Measurements from ENCODE around the gene PPP3R1.
"Not testable (repeated sequence)": the region's sequence is repeated elsewhere in the genome, so short reads cannot be mapped to it uniquely, and the experiment has no call there.

Gene PPP3R1

DNA sequence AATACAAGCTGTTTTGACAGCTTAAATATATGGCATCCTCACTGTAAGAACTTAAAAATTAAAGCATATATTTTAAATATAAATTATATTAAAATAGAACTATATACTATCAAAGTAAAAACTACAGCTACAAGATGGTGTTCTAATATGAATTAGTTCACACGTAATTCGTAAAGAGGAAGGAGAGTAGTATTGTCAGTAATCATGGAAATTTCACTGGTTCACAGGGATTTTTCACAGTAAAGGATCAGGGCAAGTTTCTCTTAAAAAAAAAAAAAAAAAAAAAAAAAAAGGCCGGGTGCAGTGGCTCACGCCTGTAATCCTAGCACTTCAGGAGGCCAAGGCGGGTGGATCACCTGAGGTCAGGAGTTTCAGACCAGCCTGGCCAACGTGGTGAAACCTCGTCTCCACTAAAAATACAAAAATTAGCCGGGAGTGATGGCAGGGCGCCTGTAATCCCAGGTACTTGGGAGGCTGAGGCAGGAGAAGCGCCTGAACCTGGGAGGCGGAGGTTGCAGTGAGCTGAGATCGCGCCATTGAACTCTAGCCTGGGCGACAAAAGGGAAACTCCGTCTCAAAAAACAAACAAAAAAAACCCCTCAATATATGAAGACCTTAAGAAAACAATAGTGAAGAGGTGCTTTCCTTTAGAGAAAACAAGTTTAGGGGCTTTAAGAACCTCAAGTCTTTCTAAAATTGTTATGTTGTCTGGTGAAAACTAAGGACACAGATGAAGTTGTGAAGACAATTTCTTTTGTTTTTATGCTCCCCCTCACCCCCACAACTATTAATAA lies 62.1 kb downstream of the PPP3R1 start:
- DNase-seq (ENCODE audit: low read depth in 3 of 3, low spot score in 1 of 3) = no peak

DNA sequence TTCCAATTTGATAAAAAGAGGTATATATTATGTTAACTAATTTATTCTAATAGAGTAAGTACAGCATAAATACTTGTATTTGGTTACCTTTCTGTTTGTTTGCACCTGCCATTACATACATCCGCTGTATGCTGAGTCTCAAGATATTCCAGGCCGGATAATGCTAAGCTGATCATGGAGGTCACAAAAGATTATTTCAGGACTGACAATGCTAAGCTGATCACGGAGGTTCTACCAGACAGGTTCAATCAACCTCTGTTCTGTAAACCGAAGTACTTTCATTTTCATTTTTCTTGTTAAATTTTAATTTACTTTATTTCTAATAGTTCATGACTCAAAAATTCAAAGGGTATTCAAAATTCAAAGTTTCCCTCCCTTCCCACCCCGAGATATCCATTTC lies 63.5 kb downstream of the PPP3R1 start:
- no peak for DNase-seq (ENCODE audit: low read depth in 3 of 3, low spot score in 1 of 3)

DNA sequence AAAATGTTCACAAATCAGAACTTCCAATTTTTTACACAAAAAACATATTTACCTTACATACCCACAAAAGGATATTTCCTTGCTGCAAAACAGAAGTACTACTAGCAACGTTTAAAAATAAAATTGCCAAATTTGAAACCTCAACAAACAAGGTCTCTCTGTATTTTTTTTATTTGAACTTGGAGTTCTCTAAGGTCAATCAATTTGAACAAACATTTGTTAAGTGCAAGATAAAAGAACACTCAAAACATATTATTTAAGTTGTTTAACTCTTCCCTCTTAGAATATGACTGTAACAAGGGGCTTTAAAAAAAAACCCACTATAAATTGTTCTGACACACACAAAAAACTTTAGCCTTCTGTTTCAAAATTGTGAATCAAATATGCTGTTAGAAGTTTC lies 65.0 kb downstream of the PPP3R1 start:
- no peak for DNase-seq (ENCODE audit: low read depth in 3 of 3, low spot score in 1 of 3)

DNA sequence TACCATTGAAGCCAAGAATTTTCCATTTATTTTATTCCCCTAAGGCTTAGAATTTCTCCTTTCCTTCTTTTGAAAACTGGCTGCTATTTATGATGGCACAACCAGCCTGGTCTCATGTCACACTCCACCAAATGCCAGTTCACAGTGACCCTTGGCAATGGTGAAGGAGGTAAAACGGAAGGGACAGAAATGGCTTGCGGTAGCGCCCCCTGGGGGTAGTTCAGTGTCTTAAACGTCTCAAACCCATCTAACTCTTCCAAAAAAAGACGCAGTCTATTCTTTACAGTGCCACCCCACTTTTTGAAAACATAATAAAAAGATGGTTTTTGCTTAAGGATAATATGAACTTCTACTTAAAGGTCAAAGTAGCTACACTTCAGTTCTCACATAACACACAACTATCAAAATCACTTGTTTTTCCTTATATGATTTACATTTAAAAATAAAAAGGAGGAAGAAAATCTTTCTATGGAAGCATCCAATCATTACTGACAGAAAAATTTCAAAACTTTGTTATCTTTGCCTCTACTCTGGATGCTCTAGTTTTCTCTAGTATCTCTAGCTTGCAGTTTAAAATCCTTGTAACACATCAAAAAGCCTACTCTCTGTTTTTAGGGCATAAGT lies 66.7 kb downstream of the PPP3R1 start:
- DNase-seq (ENCODE audit: low read depth in 3 of 3, low spot score in 1 of 3) = peak in 1 of 3 donors; percentile 45

DNA sequence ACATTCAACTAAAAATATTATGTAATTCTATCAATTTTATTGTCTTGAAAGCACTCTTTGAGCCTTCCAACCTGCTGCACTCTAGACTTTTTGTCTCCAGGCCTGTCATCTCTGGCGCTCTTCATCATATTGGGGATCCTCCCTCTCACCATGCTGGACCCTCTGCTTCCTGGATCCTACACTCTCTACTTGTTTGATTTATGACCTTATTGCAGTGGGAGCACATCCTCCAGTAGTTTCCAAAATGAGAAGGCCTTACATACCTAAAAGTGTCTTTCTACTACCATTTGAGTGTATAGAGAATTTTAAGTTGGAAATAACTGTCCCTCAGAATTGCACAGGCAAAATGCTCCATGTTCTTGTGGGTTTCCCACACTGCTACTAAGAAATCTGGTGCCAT lies 69.4 kb downstream of the PPP3R1 start:
- no peak for DNase-seq (ENCODE audit: low read depth in 3 of 3, low spot score in 1 of 3)

DNA sequence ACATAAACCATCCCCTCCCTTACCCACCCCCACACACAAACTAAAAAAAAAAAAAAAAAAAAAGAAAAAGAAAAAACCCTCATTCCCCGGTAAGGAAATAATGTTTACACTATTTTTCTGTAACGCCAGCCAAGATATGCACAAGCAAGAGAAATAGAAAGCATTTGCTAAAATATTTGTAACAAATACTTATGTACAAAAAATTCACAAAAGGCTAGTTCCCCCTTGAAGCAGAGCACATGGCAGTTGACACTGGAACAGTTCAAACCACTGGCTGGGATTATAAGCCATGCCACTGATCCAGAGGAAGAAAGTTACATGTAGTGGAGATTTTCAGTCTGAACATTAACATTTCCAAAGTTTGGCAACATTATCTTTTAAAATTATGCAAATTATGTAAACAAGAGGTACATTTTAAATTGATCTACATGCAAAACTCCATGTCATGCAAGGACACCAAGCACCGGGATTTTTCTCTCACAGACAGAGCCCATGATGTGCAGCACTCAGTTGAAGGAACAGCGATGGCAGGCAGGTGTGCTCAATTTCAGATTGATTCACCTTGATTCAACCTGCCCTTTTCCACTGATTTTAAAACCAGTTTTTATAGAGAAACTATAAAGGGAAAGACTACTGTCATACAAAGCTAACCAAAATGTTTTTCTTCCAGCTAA lies 73.2 kb downstream of the PPP3R1 start:
- no peak for DNase-seq (ENCODE audit: low read depth in 3 of 3, low spot score in 1 of 3)

DNA sequence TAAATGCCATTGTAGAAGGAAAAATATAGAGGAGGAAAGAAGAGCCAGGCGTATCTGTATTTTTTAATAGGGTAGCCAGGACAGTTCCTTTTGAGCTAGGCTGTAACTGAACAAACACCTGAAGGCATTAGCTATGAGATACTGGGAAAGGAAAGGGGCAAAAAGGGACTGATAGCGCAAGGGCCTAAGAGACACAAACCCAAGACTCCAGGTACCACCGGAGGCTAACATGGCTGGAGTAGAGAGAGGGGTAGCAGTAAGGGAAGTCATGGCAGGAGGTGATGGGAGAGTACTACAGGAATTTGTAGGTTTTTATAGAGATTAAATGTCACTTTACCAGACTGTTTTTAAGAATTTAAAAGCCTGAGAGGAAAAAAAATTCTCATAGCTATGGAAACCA lies 73.9 kb downstream of the PPP3R1 start:
- DNase-seq (ENCODE audit: low read depth in 3 of 3, low spot score in 1 of 3) = no peak

DNA sequence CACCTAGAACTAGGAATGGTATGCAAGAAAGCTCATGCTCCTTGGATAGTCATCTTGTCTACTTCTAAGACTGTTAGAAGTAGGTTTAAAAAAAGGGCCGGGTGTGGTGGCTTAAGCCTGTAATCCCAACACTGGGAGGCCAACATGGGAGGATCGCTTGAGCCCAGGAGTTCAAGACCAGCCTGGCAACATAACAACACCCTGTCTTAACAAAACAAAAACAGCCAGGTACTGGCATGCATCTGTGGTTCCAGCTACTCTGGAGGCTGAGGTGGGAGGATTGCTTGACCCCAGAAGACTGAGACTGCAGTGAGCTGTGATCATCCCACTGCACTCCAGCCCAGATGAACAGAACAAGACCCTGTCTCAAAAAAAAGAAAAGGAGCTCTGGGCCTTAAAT lies 74.8 kb downstream of the PPP3R1 start:
- DNase-seq (ENCODE audit: low read depth in 3 of 3, low spot score in 1 of 3) = no peak

DNA sequence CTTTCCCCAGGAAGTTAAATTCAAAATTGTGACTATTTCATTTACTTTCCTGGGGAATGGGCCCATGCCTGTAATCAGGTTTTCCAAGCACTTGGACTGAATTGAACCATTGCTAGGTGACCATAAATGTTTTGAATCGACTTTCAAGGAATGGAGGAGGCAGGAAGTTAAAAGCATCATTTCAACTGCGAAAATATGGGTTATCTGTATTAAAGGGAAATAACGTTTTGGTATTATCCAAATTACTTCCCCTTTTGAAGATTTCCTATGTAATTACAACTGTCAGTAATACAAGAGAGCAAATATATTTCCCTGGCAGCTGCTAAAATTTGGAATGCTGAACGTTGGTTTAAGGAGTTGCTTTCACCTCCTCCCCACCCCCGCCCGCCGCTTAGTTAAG lies 75.7 kb downstream of the PPP3R1 start:
- DNase-seq (ENCODE audit: low read depth in 3 of 3, low spot score in 1 of 3) = no peak

DNA sequence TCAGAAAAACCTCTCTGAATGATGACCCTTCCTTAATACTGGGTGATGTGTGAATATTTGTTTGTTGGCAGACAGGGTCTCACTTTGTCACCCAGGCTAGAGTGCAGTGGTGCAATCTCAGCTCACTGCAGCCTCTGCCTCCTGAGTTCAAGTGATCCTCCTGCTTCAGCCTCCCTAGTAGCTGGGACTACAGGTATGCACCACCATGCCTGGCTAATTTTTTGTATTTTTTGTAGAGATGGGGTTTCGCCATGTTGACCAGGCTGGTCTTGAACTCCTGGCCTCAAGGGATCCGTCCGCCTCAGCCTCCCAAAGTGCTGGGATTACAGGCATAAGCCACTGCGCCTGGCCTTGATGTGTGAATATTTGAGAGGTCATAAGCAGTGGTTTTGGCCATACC lies 77.1 kb downstream of the PPP3R1 start:
- not testable (repeated sequence) for DNase-seq (ENCODE audit: low read depth in 3 of 3, low spot score in 1 of 3)

DNA sequence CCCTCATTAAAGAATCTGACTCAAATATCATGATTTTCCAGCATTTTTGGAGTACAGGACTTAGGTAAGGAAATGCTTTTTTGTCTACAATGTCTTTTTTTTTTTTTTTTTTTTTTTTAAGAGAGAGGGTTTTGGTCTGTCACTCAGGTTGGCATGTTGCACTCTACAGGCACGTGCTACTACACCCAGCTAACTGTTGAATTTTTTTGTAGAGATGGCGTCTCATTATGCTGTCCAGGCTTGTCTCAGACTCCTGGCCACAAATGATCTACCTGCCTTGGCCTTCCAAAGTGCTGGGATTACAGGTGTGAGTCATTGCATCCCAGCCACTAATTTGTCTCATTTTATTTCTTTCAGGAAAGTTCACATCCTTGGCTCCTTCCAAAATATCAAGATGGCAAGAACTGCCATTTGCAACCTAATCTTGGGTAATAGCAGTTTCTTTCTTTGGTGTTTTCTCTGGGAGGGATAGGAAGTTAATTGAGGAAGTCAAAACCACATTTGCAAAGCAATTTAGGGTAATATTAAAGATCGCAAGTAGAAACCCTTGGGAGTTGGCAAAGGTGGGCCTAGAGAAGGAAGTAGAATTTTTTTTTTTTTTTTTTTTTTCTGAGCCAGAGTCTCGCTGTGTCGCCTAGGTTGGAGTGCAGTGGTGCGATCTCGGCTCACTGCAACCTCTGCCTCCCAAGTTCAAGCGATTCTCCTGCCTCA lies 79.2 kb downstream of the PPP3R1 start:
- DNase-seq (ENCODE audit: low read depth in 3 of 3, low spot score in 1 of 3) = no peak

DNA sequence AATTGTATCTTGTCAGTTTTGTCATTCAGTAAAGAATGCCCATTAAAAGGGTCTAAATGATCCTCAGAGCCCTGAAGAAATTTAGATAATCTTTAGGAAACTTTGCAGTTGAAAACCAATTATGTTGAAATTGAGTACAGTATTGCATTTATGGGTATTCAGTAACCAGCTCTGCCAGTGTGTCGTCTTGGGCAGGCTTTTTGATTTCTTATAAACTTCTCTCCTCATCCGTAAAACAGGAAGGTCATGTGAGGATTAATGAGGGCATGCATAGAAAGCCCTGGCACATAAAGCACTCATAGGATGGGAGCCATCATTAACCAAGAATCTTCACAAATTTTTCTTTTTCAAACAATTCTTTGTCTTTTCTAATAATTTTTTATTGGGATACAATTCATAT lies 79.8 kb downstream of the PPP3R1 start:
- no peak for DNase-seq (ENCODE audit: low read depth in 3 of 3, low spot score in 1 of 3)

DNA sequence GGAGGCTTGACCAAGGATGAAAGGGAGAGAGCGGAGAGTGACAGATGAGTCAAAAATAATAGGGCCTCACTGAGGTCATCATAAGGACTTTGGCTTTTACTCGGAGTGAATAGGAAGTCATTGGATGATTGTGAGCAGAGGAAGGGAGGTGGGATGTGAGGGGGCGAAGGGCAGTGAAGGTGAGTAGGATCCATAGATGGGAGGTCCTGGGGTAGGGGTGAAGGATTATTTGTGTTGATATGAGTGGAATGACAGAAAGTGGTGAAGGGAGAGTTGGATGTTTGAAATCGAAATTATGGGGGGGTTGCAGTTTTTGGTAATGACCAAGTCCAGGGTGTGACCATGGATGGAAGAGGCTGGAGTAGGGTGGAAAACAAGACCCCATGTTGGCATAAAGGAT lies 80.6 kb downstream of the PPP3R1 start:
- DNase-seq (ENCODE audit: low read depth in 3 of 3, low spot score in 1 of 3) = no peak

DNA sequence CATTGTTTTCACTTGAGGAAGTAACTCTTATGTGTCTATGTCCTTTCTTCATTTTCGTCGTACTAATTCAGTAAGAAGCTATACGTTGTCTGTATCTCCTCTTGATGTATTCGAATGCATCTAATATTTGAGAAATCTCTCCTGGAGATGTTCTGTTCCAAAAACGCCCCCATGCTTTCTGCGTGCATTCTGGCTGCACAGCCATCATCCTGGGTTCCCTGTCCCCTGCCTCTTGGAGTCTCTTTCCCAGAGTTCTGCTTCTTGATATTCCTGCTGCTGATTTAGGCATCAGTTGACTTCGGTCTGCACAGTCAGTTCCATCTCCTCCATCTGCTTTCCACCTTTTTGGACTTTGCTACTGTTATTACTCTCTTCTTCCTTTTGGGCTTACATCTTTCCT lies 81.2 kb downstream of the PPP3R1 start:
- DNase-seq (ENCODE audit: low read depth in 3 of 3, low spot score in 1 of 3) = no peak

DNA sequence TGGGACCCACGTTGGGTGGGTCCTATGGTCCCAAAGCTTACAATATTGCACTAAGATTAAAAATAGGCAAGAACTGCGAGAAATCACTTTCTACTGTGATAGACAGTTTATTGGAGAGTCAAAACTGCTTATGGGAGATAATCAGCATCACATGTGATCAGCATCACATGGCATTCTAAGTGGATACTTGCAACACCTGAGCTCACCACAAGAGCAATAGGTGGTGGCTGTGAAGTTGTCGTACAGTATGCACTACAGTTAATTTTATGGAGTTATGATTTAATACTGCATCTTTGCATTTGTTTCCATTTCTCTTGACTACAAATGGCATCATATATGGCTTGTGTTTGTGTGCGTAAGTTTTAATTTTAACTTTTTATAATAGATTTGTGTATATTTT lies 83.0 kb downstream of the PPP3R1 start:
- no peak for DNase-seq (ENCODE audit: low read depth in 3 of 3, low spot score in 1 of 3)

DNA sequence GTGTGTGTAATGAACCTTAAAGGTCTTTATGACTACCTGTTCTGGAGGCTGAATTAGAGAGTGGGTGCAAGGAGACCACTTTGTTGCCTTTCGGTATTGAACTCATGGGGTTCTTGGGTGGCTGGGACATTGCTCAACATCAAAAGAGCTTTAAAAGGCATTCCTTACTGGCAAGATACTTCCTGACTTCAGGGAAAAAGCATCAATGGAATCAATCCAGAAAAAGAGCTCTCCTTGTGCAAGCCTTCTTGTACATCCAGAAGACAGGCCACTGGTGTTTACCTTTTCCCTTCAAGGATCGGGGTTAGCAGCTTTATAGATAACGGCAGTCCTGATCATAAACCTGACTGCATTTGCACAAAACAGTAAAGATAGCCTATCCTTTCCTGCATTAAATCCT lies 85.1 kb downstream of the PPP3R1 start:
- DNase-seq (ENCODE audit: low read depth in 3 of 3, low spot score in 1 of 3) = no peak

DNA sequence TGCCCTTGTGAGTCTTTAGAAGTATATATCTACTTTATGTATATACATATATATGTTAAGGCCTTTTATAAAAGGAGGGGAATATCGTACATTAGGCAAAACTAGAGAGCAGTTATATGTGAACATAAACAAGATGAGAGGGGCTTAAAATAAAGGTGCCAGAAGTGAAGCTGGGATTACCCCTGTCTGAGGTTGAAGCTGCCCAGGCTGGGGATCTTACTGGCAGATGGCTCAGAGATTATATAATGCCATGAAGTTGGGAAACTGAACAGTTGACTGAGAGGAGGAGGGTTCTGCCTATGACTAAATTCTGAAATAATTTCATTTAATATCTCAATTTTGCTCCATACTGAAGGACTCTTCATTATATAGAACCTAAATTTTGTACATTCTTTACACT lies 88.7 kb downstream of the PPP3R1 start:
- no peak for DNase-seq (ENCODE audit: low read depth in 3 of 3, low spot score in 1 of 3)

DNA sequence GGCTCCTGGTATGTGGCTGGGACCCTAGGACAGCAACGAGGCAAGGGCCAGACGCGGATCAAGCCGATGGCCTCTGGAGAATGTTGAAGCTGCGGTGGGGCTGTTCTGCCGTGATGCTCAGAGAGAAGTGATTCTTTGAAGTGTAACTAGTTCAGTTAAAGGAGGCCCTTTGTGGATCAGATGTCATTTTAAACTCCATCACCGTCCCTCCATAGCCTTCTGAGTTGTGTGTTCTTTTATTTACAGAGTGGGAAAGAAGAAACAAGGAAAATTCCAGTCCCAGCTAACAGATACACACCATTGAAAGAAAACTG lies 94.2 kb downstream of the PPP3R1 start:
- DNase-seq (ENCODE audit: low read depth in 3 of 3, low spot score in 1 of 3) = no peak

DNA sequence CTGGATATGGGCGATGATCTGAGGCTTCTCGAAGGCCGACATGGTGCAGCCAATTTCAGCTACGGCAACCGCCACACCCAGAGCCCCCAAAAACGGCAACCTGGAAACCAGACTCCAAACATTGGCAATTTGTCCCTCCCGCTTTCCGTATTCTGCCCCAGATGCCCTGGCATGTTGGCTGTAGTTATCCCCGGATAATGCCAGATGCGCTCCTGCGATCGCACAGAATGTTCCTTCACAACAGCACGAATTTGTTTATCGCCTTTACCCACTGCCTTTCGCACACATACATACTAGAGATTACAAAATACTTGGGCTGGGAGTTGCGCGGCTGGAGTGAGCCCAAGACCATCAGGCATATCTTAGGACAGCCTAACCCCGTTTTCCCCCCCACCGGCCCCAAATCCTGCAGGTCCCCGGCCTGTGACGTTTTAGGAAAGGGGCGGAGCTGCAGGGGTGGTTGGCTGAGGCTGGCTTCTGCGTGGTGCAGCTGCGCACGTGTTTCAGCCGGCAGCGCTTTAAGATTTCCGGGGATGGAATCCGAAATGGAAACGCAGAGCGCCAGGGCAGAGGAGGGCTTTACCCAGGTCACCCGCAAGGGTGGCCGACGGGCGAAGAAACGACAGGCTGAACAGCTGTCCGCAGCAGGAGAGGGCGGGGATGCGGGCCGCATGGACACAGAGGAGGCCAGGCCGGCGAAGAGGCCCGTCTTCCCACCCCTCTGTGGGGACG lies 94.8 kb downstream of the PPP3R1 start, which contains the start of gene PNO1:
Gene PNO1 (plus strand): TSS at position 487 of the 732 bp plus-strand sequence. CDS start 47 bp downstream, at position 534.
- peak; percentile 92 to 94 (median 93) for DNase-seq (ENCODE audit: low read depth in 3 of 3, low spot score in 1 of 3)

DNA sequence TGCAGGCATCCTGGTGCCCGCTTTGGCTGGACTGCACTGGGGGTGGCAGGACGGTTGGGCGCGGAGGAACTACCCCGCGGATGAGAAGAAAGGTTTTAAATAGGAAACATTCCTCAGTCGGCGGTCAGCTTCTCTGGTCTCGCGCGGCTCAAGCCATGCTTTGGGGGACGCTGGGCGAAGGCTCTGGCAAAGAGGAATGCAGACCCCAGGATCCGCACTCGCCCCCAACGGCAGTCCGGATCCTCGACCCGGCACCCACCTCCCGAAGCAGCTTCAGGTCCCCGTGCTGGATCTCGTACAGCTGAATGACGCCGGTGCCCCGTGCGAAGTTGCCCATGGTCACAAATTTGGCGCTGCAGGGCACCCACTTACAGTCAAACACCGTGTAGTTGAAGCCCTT lies 95.3 kb downstream of the PPP3R1 start:
- DNase-seq (ENCODE audit: low read depth in 3 of 3, low spot score in 1 of 3) = no peak

DNA sequence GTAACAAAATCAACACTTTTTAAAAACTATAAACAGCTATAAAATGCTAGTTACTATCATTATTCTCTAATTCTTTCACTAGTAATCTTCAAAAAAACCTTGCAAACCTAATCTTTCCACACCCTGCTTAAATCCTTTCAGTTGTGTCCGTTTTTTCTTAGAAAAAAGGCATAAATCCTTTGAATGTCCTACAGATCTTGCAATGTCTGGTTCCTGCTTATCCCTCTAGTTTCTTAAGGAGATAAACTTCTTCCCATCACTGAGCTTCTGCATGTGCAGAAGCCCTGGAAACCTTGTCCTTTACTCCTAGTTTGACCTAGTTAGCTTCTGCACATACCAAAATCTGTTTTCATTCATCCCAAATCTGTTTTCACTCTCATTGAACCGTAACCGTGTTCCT lies 95.9 kb downstream of the PPP3R1 start:
- DNase-seq (ENCODE audit: low read depth in 3 of 3, low spot score in 1 of 3) = no peak
